Caco-2 (cell line): ENCODE measurements around the gene HSD3B2. TPM values are rescaled to one million over a fixed set of nuclear protein-coding genes. Genes with fewer than 3 reads are reported as not detected.

ENCODE experiments used
- BruUV-seq: library from RNA; stranded (reverse); fragments of 400-500 nt; replicated peaks from 2 replicates; lab custom pipeline; 2021; lab: Mats Ljungman, UMichigan
- CTCF ChIA-PET: fragments of 300-600 bp; sonication (Branson Sonifier 250); formaldehyde crosslinking; loops from one replicate; lab custom pipeline; 2022; ENCODE audit warnings: antibody characterized with exemption; lab: Charles Lee
- POLR2A ChIA-PET: fragments of 300-600 bp; sonication (Branson Sonifier 250); formaldehyde crosslinking; loops from one replicate; lab custom pipeline; 2022; ENCODE audit warnings: antibody characterized with exemption; lab: Charles Lee
- DNase-seq, 2 experiments: peaks; one replicate each; pipeline versions ENCODE4 v3.0.0 to v3.0.0-alpha.2; 2020 to 2022
- H3K27me3 ChIP-seq: replicated peaks from 2 replicates; pipeline ENCODE4 v1.6.0; 2011; ENCODE audit warnings: low read length; ENCODE audit not compliant: control insufficient read depth, insufficient read depth
- H3K36me3 ChIP-seq: 2 replicates; pipeline ENCODE4 v1.5.1; 2011; ENCODE audit warnings: low read length; ENCODE audit not compliant: control insufficient read depth, insufficient read depth
- H3K4me1 ChIP-seq: fragments of 250-450 bp; sonication (Bioruptor Pico); 2 replicates; pipeline ENCODE4 v1.5.1; 2020; ENCODE audit warnings: mild to moderate bottlenecking
- H3K4me3 ChIP-seq: 2 replicates; pipeline ENCODE4 v1.5.1; 2011; ENCODE audit warnings: low read depth, mild to moderate bottlenecking, control low read depth, low read length
- H3K9me3 ChIP-seq: fragments of 250-450 bp; sonication (Bioruptor Pico); 2 replicates; pipeline ENCODE4 v1.5.1; 2020; ENCODE audit warnings: mild to moderate bottlenecking, moderate library complexity
- H3K27ac Mint-ChIP-seq: one replicate; pipeline ENCODE4 v1.8.0; 2022; ENCODE audit warnings: mixed read lengths; ENCODE audit not compliant: unreplicated experiment
- H3K27me3 Mint-ChIP-seq: one replicate; pipeline ENCODE4 v1.8.0; 2022; ENCODE audit warnings: mixed read lengths; ENCODE audit not compliant: insufficient read depth, unreplicated experiment
- H3K36me3 Mint-ChIP-seq: one replicate; pipeline ENCODE4 v1.8.0; 2022; ENCODE audit warnings: mild to moderate bottlenecking, mixed read lengths; ENCODE audit not compliant: insufficient read depth, unreplicated experiment
- H3K4me1 Mint-ChIP-seq: one replicate; pipeline ENCODE4 v1.8.0; 2022; ENCODE audit warnings: low read depth, mixed read lengths; ENCODE audit not compliant: unreplicated experiment
- H3K4me3 Mint-ChIP-seq: one replicate; pipeline ENCODE4 v1.8.0; 2022; ENCODE audit warnings: mild to moderate bottlenecking, moderate library complexity, mixed read lengths; ENCODE audit not compliant: unreplicated experiment
- H3K9me3 Mint-ChIP-seq: one replicate; pipeline ENCODE4 v1.8.0; 2022; ENCODE audit warnings: mixed read lengths; ENCODE audit not compliant: unreplicated experiment
- intact Hi-C: fragments of 100-400 bp; cut with micrococcal nuclease; formaldehyde crosslinking; loops from one replicate; pipeline ENCODE4 v1.10.0; 2022; ENCODE audit not compliant: unreplicated experiment
- total RNA-seq: library from RNA; stranded (reverse); gene quantifications from 2 replicates; pipeline ENCODE4 v1.2.3, GENCODE V29; 2022
- TF ChIP-seq, protein P1 (sequence below), 2 experiments: fragments of 200-600 bp in 1 of 2; IDR thresholded peaks; 1 replicate in 1 of 2; 2 replicates in 1 of 2; pipeline versions ENCODE4 v1.5.1 to v1.8.0; 2011 to 2022; ENCODE audit warnings: antibody characterized with exemption in 1 of 2, control low read depth in 1 of 2, inconsistent platforms in 1 of 2, low read depth in 1 of 2, low read length in 1 of 2, mild to moderate bottlenecking in 1 of 2, moderate library complexity in 1 of 2; ENCODE audit not compliant: insufficient read depth in 1 of 2, severe bottlenecking in 1 of 2, unreplicated experiment in 1 of 2

HSD3B2 gene
- total RNA-seq, 1 experiment from 2014 or later, result not detected

DNA sequence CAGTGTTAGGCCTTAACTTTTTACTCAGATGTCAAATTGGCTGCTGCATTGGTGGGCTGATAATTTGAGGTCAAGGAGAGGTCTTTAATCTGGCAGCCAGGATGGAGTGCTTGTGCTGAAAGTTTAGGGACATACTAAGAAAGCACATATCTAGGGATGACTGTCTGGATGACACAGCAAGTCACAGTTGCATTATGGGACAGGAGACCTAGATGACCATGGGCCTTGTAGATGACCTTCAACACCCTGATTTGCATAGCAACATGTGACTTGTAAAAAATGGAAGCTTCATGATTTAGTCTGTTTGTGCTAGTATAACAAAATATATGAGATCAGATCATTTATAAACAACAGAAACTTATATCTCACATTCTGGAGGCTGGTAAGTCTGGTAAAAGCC is 18.0 kb upstream of the HSD3B2 start:
- peaks cover 10% of the 10 kb centered on the region; the same call in 1 of the 2 replicates for H3K4me1 ChIP-seq
- H3K27me3 ChIP-seq, result no peaks in the 10 kb centered on the region
- no peaks in the 10 kb centered on the region for H3K9me3 Mint-ChIP-seq
- no peak overlapping the region for H3K27ac Mint-ChIP-seq
- TF ChIP-seq, protein P1, sequence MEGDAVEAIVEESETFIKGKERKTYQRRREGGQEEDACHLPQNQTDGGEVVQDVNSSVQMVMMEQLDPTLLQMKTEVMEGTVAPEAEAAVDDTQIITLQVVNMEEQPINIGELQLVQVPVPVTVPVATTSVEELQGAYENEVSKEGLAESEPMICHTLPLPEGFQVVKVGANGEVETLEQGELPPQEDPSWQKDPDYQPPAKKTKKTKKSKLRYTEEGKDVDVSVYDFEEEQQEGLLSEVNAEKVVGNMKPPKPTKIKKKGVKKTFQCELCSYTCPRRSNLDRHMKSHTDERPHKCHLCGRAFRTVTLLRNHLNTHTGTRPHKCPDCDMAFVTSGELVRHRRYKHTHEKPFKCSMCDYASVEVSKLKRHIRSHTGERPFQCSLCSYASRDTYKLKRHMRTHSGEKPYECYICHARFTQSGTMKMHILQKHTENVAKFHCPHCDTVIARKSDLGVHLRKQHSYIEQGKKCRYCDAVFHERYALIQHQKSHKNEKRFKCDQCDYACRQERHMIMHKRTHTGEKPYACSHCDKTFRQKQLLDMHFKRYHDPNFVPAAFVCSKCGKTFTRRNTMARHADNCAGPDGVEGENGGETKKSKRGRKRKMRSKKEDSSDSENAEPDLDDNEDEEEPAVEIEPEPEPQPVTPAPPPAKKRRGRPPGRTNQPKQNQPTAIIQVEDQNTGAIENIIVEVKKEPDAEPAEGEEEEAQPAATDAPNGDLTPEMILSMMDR (IDR thresholded peaks at IDR 0.05; ENCODE audit: insufficient read depth in 1 of 2, low read depth in 1 of 2, low read length in 1 of 2, severe bottlenecking in 1 of 2, unreplicated experiment in 1 of 2), result no peak
- DNase-seq, result no peak
- POLR2A ChIA-PET, result no interaction called here
- CTCF ChIA-PET, result no interaction called here
- peaks cover 14% of the 10 kb centered on the region for H3K4me1 Mint-ChIP-seq
- no peak overlapping the region for H3K4me3 Mint-ChIP-seq
- H3K27me3 Mint-ChIP-seq, result no peaks in the 10 kb centered on the region
- H3K4me3 ChIP-seq, result no peak overlapping the region
- no peaks in the 10 kb centered on the region for H3K9me3 ChIP-seq
- no peaks in the 10 kb centered on the region for H3K36me3 ChIP-seq
- no TSS peak for BruUV-seq
- no peaks in the 10 kb centered on the region for H3K36me3 Mint-ChIP-seq
- intact Hi-C loops, result no loop called here

DNA sequence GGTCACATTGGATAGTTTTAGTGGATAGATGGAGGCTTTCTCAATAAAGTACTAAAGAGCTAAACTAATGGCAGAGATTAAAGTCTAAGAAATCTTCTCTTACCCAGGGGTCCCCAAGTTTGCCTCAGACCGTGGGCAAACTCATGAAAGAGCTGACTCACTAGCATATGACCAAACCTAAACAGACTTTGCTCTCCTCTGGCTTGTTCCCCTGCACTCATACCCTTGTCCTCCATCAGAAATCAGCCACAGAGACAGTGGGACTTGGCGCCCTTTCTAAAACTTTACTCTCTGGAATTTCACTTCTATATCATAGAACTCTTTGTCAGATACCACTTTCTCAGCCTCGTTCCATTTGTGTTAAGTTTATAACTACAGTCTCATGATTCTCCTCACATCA is 17.0 kb upstream of the HSD3B2 start:
- Histone ChIP-seq H3K36me3 (no peaks in the 10 kb centered on the region), H3K4me3 (no peak overlapping the region), H3K27me3 (no peaks in the 10 kb centered on the region), H3K4me1 (peaks cover 10% of the 10 kb centered on the region; the same call in 1 of the 2 replicates), H3K9me3 (no peaks in the 10 kb centered on the region)
- Mint-ChIP-seq H3K36me3 (no peaks in the 10 kb centered on the region), H3K4me1 (peaks cover 14% of the 10 kb centered on the region), H3K4me3 (no peak overlapping the region), H3K27ac (no peak overlapping the region), H3K27me3 (peaks cover 4% of the 10 kb centered on the region), H3K9me3 (no peaks in the 10 kb centered on the region)
- no TSS peak for BruUV-seq
- DNase-seq, result no peak
- CTCF ChIA-PET, result no interaction called here
- TF ChIP-seq, protein P1 (IDR thresholded peaks at IDR 0.05; ENCODE audit: insufficient read depth in 1 of 2, low read depth in 1 of 2, low read length in 1 of 2, severe bottlenecking in 1 of 2, unreplicated experiment in 1 of 2), result no peak
- POLR2A ChIA-PET, result no interaction called here
- intact Hi-C loops, result no loop called here

DNA sequence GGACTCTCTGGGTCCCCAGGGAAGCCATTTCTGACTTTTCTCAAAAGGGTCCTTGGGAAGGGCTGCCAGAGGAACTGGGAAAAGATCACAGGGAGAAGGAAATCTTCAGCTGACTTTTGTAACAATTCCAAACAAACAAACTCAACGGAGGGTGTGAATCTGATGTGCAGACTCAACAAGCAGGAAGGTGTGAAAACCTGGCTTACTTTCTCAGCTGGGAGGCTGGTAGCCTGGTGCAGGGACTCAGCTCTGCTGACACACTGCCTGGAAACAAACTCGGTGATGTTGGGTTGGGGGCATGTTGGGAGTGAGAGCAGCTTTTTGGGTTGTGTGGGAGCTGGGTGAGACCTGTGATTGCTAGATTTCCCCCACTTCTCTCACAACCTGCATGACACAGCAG is 10.2 kb upstream of the HSD3B2 start:
- Mint-ChIP-seq H3K9me3 (no peaks in the 10 kb centered on the region), H3K27ac (no peak overlapping the region), H3K27me3 (peaks cover 4% of the 10 kb centered on the region), H3K4me3 (no peak overlapping the region), H3K36me3 (no peaks in the 10 kb centered on the region), H3K4me1 (no peaks in the 10 kb centered on the region)
- H3K4me3 ChIP-seq, result no peak overlapping the region
- no TSS peak for BruUV-seq
- H3K4me1 ChIP-seq, result no peaks in the 10 kb centered on the region
- TF ChIP-seq, protein P1 (IDR thresholded peaks at IDR 0.05; ENCODE audit: insufficient read depth in 1 of 2, low read depth in 1 of 2, low read length in 1 of 2, severe bottlenecking in 1 of 2, unreplicated experiment in 1 of 2), result no peak
- H3K9me3 ChIP-seq, result no peaks in the 10 kb centered on the region
- no peaks in the 10 kb centered on the region for H3K27me3 ChIP-seq
- POLR2A ChIA-PET, result no interaction called here
- intact Hi-C loops, result no loop called here
- no peaks in the 10 kb centered on the region for H3K36me3 ChIP-seq
- CTCF ChIA-PET, result no interaction called here
- DNase-seq, result no peak
